HG03196 (cell line): ENCODE data around the gene GTF2A1L.
"Not testable (repeated sequence)": the region's sequence is repeated elsewhere in the genome, so short reads cannot be mapped to it uniquely, and the experiment has no call there.

Source experiments
- ATAC-seq: cut with Tn5 transposase; IDR thresholded peaks from one replicate; pipeline ENCODE4 v1.9.1; 2021; ENCODE audit not compliant: unreplicated experiment

GTF2A1L gene

DNA sequence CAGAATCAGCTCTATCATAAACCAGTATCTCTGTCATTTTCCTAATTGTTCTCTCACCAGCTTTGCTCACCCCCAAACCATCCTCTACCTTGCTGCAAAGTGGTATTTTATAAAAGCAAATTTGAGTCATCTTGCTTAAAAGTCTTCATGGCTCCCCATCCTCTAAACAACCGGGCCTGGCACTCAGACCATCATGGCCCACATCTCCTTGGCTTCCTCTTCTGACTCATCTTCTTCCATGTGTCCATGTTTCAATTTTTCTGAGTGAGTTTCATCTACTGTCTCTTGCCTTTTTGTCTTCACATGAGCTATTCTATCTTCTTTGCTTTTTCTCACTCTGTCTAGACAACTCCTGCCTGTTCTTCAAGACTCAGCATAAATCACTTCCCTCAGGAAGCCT is 79.2 kb downstream of the GTF2A1L start:
- ATAC-seq = no peak

DNA sequence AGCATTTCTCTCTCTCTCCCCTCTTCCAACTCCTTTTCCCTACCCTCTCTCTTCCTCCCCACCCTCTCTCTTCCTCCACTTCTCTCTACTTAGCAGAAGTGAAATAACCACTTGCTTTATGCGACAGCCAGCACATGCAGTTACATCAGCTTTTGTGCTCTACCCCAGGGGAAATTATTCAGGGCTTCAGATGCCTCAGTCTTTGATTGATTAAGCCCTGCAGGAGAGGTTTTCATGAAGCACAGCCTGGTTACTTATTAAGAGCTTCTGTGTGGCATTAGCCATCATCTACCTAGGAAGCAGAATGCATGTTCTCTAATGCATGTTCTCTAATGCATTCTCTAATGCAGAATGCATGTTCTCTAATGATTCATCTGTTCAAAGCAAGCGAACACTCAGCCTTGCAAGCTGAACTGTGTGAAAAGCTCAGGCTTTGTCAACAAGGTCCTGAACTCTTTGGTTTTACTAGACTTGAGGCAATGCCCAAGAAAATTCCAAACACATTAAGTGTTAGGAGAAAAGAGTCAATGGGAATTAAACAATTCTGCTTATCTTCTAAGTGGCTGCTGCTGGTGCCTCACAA is 81.8 kb downstream of the GTF2A1L start:
- no peak for ATAC-seq

DNA sequence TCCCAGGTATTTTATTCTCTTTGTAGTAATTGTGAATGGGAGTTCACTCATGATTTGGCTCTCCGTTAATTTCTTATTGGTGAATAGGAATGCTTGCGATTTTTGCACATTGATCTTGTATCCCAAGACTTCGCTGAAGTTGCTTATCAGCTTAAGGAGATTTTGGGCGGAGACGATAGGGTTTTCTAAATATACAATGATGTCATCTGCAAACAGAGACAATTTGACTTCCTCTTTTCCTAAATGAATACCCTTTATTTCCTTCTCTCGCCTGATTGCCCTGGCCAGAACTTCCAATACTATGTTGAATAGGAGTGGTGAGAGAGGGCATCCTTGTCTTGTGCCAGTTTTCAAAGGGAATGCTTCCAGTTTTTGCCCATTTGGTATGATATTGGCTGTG is 86.0 kb downstream of the GTF2A1L start:
- ATAC-seq = not testable (repeated sequence)

DNA sequence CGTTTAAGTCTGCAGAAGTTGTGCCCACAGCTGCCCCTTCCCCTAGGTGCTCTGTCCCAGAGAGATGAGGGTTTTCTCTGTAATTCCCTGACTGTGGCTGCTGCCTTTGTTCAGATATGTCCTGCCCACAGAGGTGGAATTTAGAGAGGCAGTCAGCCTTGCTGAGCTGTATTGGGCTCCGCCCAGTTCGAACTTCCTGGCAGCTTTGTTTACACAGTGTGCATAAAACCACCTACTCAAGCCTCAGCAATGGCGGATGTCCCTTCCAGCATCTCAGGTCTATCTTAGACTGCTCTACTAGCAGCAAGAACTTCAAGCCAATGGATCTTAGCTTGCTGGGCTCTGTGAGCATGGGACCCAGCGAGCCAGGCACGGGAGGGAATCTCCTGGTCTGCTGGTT is 89.8 kb downstream of the GTF2A1L start:
- no peak for ATAC-seq

DNA sequence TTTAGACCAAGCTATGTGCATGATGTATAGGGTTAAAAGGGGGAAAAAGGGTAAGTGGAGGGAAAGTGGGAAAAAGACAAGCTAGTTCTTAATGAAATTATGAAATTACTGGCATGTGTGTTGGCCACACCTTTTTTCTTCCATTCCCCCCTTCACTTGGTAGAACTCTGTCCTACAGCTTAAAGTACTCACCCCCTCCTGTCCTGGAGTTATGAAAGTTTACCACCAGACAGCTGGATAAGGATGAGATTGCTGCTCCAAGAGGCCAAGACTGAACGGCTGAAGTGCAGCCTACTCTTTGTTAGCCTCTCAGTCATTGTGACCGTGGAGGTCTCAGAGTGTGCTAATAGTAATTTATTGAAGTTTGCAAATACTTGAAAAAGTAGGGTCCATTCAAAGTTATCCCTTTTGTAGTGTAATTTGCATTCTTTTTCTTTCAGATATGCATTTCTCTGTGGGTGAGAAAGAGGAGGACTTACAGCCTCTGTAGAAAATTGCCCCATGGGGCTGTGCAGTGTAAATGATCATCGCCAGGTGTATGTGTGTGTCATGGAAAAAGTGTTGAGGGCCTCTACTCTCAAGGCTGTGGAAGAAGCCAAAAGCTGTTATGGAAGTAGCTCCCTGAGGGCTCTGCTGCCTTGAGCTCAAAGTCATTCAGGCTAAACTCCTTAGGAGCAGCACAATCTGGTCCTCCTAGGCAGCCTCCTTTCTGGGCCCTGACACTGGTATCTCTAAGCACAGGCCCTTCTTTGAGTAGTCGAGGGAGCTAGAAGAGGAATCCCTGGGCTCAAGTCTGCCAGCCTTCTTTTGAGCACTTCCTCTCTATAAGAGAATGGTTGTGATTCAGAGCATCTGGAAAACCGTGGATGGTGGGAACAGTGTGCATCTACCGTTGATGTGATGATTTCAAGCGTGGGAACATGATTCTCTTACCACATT is 91.7 kb downstream of the GTF2A1L start:
- no peak for ATAC-seq

DNA sequence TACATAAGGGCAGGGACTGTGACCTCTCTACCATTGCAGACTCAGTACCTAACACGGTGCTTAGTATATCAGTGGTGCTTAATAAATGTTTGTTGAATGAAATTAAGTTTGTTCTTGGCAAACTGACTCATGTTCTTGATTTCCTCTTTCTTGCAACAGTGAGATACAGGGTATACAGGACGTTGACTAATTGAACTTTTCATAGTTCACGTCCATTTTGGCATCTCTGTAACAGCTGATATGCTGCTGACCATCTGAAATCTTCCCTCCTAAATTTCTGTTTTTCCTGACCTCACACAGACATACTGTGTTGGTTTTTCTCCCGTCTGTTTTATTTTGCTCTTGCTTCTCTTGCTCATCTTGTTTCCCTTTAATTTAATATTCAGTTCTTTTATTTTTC is 93.7 kb downstream of the GTF2A1L start:
- no peak for ATAC-seq

DNA sequence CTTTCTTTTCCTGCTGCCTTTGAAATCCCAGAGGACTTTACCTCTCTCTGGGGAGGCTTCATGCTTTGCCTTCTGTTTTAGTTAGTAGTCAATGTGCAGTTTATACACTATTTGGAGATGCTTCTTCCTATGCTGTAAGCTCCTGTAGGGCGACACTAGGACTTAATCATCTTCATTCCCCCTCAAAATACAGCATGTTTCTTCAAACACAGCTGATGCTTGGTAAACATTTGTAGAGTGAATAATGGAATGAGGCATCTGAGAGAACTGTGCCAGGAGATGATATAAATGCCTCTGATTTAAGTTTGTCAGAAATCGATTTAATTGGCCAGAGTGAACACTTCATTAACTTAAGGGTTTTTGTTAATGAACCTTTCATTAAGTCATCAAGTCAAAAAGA is 94.5 kb downstream of the GTF2A1L start:
- ATAC-seq = no peak

DNA sequence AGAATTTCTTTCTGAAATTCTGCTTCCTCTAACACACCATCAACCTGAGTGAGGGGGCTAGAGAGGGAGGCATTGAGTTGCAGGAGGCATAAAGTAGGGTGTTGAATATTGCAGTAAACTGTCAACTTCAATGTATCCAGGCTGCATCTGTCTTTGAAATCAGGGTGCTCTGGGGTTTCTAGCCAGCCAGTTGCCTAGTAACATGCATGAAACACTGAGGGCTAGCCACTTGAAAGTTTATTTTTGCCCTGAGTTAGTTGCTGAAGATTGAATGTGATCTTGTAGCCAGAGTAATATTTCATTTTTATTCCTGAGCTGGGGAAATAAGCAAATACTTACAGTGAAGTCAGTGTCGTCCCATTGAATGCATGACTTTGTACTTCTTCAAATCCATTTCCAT is 96.0 kb downstream of the GTF2A1L start:
- no peak for ATAC-seq

DNA sequence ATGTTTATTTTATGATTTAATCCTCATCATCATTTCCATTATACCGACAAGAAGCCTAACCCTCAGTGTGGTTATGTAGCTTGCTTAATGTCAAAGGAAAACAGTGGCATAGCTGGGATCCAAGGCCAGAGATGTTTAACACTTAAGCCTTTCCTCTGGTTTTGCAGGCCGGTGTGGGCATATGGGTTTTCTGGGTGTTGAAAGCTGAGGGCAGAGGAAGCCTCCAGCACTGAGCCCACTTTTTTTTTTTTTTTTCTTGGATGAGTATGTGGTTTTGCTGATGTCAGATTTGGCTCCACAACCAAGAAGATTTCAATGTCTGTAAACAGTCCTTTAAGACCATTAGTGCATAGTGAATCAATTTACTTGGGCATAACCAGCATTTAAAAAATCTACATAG is 96.6 kb downstream of the GTF2A1L start:
- no peak for ATAC-seq

DNA sequence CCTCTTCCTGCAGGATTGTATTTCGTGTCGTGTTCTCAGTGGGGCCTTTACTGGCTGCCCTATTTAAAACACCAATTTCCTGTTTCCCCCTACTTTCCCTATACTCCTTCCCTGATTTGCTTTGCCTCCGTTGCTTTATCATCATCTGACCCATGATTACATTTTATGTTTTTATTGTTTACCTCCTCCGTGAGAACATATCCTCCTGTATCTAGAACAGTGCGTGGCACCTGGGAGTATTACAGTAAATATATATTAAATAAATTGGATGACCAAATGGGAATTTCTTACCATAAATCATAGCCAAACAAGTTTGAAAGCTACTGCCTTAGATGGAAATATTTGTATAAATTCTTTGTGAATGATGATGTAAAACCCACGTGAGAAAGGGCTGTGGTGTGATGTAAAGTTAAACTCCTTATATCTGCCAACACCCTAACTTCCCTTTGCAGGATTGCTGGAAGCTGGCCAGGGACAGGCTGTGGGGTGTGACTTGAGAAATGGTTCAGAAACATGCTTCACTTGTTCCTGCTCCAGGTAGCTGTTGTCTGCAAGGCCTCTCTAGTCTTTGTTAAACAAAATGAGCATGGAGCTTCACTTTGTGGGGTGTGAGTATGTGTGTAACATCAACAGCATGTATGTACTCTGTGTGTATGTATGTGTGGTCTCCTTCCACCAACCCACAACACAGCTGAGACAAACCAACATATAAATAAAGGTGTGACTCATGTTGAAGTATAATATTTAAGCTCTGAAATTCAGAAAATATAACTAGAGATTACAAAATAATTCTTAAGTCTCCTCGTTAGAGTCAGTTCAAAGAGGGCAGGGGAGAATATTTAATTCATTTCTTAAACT is 97.6 kb downstream of the GTF2A1L start:
- ATAC-seq = no peak

DNA sequence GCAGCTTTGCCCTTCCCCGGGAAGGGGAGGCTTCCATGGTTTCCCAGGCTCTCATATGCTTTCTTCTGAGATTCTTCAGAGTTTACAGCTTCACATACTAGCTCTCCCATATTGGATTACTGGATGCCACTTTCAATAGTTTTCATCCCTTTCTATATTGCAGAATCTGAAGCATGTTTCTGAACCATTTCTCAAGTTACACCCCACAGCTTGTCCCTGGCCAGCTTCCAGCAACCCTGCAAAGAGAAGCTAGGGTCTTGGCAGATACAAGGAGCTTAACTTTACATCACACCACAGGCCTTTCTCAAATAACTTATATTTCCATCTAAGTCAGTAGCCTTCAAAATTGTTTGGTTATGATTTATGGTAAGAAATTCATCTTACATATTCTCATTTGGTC is 98.3 kb downstream of the GTF2A1L start:
- no peak for ATAC-seq

DNA sequence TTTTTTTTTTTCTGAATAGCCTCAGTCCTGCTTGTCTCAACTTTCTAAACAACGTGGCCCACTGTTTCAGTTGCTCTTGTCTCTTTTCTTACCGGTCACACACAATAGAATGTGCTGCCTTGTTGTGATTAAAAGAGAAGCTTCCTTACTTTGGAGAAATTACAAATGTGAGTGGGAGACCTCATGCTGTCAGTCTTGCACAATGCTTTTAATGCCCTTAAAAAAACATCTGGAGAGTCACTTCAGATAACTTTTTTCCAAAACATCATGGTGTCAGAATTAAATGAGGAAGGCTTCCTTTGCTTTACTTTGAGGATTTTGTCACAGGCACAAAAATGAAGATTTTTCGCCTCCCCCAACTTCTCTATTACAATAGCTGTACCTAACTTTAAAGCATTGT is 100.2 kb downstream of the GTF2A1L start:
- ATAC-seq = no peak

DNA sequence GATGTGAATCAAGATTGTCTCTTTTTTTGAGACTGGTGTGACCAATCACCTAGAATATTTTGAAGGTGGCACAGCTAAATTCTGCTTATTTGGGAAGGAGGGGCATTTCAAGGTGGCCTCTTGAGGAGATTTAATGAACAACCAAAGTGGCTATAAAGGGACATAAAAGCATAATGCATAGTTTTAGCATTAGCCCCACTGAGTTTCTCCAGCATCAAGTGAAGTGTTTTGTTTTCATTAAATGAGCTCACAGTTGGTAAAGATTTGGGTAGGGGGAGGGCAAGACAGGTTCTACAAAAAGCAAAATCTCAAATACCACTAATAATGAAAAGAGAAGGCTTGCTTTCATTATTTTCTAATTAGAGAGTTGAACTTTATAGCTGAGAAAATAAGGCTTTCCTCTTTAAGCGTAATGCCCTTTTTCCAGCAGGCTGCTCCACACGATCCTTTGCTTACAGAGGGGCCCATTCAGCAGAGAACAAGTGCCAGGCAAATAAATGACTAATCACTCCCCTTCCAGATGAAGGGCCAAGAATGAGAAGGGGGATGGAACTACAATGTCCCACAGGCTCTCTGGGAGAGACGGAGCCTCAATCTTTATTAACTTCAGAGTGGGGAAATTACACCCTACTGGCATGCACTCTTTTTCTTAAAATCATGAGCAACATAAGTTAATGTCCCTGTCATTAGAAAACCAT is 102.0 kb downstream of the GTF2A1L start:
- ATAC-seq = no peak

DNA sequence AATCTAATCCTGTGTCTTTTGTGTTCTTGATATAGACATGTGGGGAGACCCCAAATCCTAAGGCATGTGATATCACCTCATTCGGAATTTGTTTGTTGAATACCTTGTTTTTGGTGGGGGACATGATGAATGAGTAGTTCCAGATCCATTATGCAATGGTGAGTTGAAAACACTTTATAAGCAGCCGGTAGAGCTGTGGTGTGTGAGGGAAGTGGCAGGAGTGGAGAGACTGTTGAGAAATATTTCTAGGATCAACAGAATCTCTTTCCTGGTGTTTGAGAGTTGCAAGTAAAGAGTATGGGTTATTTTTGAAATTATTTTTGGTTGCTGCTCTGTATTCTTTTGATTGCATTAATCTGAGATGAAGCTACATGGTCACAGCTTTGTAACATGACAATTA is 103.5 kb downstream of the GTF2A1L start:
- no peak for ATAC-seq

DNA sequence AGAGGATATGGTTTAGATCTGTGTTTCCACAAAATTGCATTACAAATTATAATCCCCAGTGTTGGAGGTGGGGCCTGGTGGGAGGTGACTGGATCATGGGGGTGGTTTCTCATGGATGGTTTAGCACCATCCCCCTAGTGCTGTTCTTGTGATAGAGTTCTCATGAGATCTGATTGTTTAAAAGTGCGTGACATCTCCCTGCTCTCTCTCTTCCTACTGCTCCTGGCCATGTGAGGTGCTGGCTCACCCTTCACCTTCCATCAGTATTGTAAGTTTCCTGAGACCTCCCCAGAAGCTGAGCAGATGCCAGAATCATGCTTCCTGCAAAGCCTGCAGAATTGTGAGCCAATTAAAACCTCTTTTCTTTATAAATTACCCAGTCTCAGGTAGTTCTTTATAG is 104.7 kb downstream of the GTF2A1L start:
- no peak for ATAC-seq

DNA sequence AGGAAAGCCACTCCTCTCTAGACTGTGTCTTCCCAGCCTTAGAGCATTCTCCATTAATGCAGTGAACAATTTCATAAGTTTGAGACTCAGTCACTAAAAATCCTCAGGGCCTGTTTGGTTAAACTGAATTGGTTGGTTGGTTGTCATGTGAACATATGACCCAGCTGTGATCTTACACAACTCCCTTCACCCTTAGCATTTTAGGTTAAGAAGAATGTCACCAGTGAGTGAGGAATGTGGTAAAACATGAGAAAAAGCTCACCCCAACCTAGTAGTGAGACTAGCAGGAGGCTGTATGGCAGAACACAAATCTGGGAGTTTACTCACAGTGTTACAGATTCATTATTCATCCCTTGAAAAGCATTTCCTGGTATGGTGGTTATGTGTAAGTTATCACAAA is 105.5 kb downstream of the GTF2A1L start:
- no peak for ATAC-seq

DNA sequence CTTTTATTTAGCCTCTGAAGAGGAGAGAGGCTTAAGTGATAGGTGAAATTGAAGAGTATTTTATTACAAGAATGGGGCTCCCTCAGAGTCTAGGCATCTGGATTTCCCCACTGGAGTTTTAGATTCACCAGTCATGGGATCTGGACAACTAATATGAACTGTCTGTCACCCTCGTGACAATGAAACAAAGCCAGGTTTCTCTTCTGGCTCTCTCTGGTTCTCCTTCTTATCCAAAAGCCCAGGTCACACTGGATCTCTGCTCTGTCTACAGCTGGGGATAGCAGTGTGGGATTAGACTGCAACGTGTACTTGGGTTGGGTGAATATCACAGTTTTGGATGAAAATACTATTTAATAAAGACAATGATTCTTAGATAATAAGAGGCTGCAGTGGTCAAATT is 106.6 kb downstream of the GTF2A1L start:
- ATAC-seq = no peak

DNA sequence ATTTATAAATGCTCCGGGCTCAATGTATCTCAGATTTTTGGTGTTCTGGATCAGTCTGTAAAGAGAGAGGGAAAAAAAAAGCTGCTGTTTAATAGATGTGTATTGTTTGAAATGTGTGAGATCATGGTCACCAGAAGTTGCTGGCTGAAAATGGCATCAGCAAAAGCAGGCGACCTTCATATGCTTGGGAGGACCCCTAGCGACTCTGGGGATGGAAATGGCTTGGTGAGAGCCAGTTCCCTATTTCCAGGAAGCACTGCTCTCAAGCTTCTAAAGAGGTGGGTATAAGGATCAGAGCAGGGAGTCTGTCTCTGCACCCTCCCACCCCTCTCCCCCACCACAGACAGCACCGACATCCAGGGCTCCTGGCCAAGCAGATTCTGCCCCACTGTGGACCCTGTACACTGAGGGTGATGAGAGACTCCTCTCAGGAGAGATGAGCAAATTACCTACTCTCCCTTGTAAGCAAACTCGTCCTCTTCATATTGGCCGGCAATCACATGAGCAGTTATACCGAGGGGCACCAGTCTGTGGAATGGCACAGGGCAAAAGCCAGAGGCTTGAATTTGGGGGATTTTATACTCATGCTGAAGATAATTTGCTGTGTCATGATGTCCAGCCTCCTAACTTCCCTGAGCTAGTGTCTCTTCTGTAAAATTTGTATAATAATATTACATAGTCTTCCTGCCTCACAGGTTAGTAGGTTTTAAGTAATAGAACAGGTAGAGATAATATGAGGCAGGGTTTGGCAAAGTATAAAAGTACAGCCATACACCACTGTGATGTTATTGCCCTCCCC is 108.2 kb downstream of the GTF2A1L start:
- ATAC-seq = no peak

DNA sequence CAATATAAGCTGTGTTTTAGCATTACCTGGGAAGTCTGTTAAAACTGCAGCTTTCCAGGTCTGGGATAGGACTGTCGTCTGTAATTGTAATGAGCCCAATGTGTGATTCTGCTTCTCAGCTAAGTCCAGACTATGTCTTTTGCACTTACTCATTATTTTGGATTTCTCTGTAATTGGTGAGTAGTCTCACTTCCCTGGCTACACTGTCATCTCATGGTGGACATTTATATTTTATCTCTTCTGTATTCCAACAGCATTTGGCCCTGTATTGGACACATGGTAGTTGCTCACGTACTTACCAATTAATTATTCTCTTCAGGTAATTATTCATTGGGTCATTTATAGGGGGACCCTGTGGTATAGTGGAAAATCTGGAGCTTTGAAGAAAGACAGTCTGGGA is 109.9 kb downstream of the GTF2A1L start:
- no peak for ATAC-seq

DNA sequence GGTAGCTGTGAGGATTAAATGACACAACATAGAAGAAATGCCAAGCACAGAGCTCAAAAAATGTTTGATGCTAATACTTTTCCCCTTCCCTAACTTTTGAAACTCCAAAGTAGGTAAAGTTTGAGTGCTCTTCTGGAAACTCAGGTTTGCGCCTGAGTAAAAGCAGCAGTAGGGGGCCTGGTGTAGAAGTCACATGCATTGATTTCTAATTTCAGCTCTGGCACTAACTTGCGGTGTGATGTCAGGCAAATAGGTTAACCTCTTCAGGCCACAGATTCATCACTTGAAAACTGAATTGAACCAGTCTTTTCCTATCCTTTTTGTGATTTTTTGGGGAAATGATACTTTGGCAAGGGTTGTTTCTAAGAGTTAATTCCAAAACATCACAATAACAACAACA is 110.6 kb downstream of the GTF2A1L start:
- no peak for ATAC-seq
